ENCODE results near the gene KIF1A.
"Not testable (repeated sequence)": the region's sequence is repeated elsewhere in the genome, so short reads cannot be mapped to it uniquely, and the experiment has no call there.

Gene KIF1A

GRCh38 chr2:240696469-240696868, 123.5 kb downstream of the KIF1A start:
- not testable (repeated sequence) for DNase-seq

- DNase-seq: not testable (repeated sequence)
These were observed 124.4 kb downstream of the KIF1A start for GRCh38 chr2:240695593-240695992.

- not testable (repeated sequence) for DNase-seq
These were observed 125.7 kb downstream of the KIF1A start for GRCh38 chr2:240694304-240694703.

- DNase-seq: not testable (repeated sequence)
These were observed 127.1 kb downstream of the KIF1A start for GRCh38 chr2:240692583-240693561.

GRCh38 chr2:240691631-240692420, 128.2 kb downstream of the KIF1A start, which contains the start of gene AQP12A:
AQP12A (plus strand) TSS chr2:240691866; CDS start chr2:240691914, 48 bp downstream.
- DNase-seq: not testable (repeated sequence)

GRCh38 chr2:240691075-240691427, 129.0 kb downstream of the KIF1A start:
- not testable (repeated sequence) for DNase-seq

- not testable (repeated sequence) for DNase-seq
These were observed 129.5 kb downstream of the KIF1A start for GRCh38 chr2:240690421-240691074.

- no peak for DNase-seq
These were observed 130.0 kb downstream of the KIF1A start for GRCh38 chr2:240689975-240690374.

GRCh38 chr2:240688553-240688919, 131.5 kb downstream of the KIF1A start:
- no peak for DNase-seq

- no peak for DNase-seq
These were observed 132.1 kb downstream of the KIF1A start for GRCh38 chr2:240687741-240688552.

GRCh38 chr2:240687045-240687740, 132.8 kb downstream of the KIF1A start:
- no peak for DNase-seq

GRCh38 chr2:240686460-240686859, 133.6 kb downstream of the KIF1A start:
- DNase-seq: no peak

GRCh38 chr2:240685771-240686371, 134.1 kb downstream of the KIF1A start:
- peak; percentile 9 for DNase-seq

GRCh38 chr2:240683980-240684728, 135.9 kb downstream of the KIF1A start:
- DNase-seq: not testable (repeated sequence)

GRCh38 chr2:240683329-240683979, 136.6 kb downstream of the KIF1A start:
- DNase-seq: not testable (repeated sequence)

GRCh38 chr2:240682431-240683224, 137.4 kb downstream of the KIF1A start, which contains the start of gene AQP12B:
AQP12B (minus strand) TSS chr2:240682885; CDS start chr2:240682837, 48 bp downstream.
- DNase-seq: not testable (repeated sequence)

GRCh38 chr2:240680185-240680584, 139.8 kb downstream of the KIF1A start:
- not testable (repeated sequence) for DNase-seq

GRCh38 chr2:240678909-240679308, 141.1 kb downstream of the KIF1A start:
- not testable (repeated sequence) for DNase-seq

- not testable (repeated sequence) for DNase-seq
These were observed 142.0 kb downstream of the KIF1A start for GRCh38 chr2:240678043-240678442.
